ENCODE results near the gene RAPGEF5. TPM values are rescaled to one million over a fixed set of nuclear protein-coding genes. Genes with fewer than 3 reads are reported as not detected.

The RAPGEF5 gene
- total RNA-seq, 1 donor from 2014 or later = 230 TPM

GRCh38 chr7:22269963-22270362, 87.0 kb downstream of the RAPGEF5 start:
- no peak for DNase-seq (ENCODE audit: extremely low read depth, low read depth, low spot score)

- DNase-seq (ENCODE audit: extremely low read depth, low read depth, low spot score) = no peak
Measured at GRCh38 chr7:22268884-22269421, 88.0 kb downstream of the RAPGEF5 start.

GRCh38 chr7:22267930-22268615, 88.9 kb downstream of the RAPGEF5 start:
- DNase-seq (ENCODE audit: extremely low read depth, low read depth, low spot score) = no peak

GRCh38 chr7:22262538-22262937, 94.4 kb downstream of the RAPGEF5 start:
- no peak for DNase-seq (ENCODE audit: extremely low read depth, low read depth, low spot score)

GRCh38 chr7:22256541-22257096, 100.3 kb downstream of the RAPGEF5 start:
- no peak for DNase-seq (ENCODE audit: extremely low read depth, low read depth, low spot score)

- DNase-seq (ENCODE audit: extremely low read depth, low read depth, low spot score) = no peak
Measured at GRCh38 chr7:22255834-22256233, 101.1 kb downstream of the RAPGEF5 start.

GRCh38 chr7:22255342-22255741, 101.6 kb downstream of the RAPGEF5 start:
- no peak for DNase-seq (ENCODE audit: extremely low read depth, low read depth, low spot score)

GRCh38 chr7:22252936-22253536, 103.9 kb downstream of the RAPGEF5 start:
- no peak for DNase-seq (ENCODE audit: extremely low read depth, low read depth, low spot score)

GRCh38 chr7:22252016-22252415, 104.9 kb downstream of the RAPGEF5 start:
- no peak for DNase-seq (ENCODE audit: extremely low read depth, low read depth, low spot score)

- DNase-seq (ENCODE audit: extremely low read depth, low read depth, low spot score) = no peak
Measured at GRCh38 chr7:22251281-22251680, 105.7 kb downstream of the RAPGEF5 start.

GRCh38 chr7:22250390-22250789, 106.6 kb downstream of the RAPGEF5 start:
- DNase-seq (ENCODE audit: extremely low read depth, low read depth, low spot score) = no peak

GRCh38 chr7:22248111-22248809, 108.7 kb downstream of the RAPGEF5 start:
- DNase-seq (ENCODE audit: extremely low read depth, low read depth, low spot score) = no peak

- DNase-seq (ENCODE audit: extremely low read depth, low read depth, low spot score) = no peak
Measured at GRCh38 chr7:22241805-22242390, 115.1 kb downstream of the RAPGEF5 start.

GRCh38 chr7:22240904-22241571, 115.9 kb downstream of the RAPGEF5 start:
- DNase-seq (ENCODE audit: extremely low read depth, low read depth, low spot score) = no peak

- no peak for DNase-seq (ENCODE audit: extremely low read depth, low read depth, low spot score)
Measured at GRCh38 chr7:22238354-22239311, 118.3 kb downstream of the RAPGEF5 start.

- DNase-seq (ENCODE audit: extremely low read depth, low read depth, low spot score) = no peak
Measured at GRCh38 chr7:22235134-22235533, 121.8 kb downstream of the RAPGEF5 start.

- no peak for DNase-seq (ENCODE audit: extremely low read depth, low read depth, low spot score)
Measured at GRCh38 chr7:22234227-22234626, 122.7 kb downstream of the RAPGEF5 start.

GRCh38 chr7:22231806-22232205, 125.1 kb downstream of the RAPGEF5 start:
- DNase-seq (ENCODE audit: extremely low read depth, low read depth, low spot score) = no peak

GRCh38 chr7:22231141-22231540, 125.8 kb downstream of the RAPGEF5 start:
- no peak for DNase-seq (ENCODE audit: extremely low read depth, low read depth, low spot score)
